GM12878 (cell line): ENCODE results near the gene HLTF. TPM values are rescaled to one million over a fixed set of nuclear protein-coding genes. Genes with fewer than 3 reads are reported as not detected.

Experiments used
- ATAC-seq: fragments of 200-7000 bp; cut with Tn5 transposase; 3 replicates; pipeline ENCODE4 v1.9.1; 2020; ENCODE audit warnings: mild to moderate bottlenecking, moderate library complexity
- BruUV-seq: library from RNA; stranded (reverse); fragments of 400-500 nt; replicated peaks from 2 replicates; lab custom pipeline; 2021; lab: Mats Ljungman, UMichigan
- CTCF ChIA-PET: fragments of 300-600 bp; sonication (Branson Sonifier 250); formaldehyde crosslinking; extraction: SDS; loops from one replicate; lab custom pipeline; 2021; ENCODE audit warnings: inconsistent platforms; lab: Yijun Ruan, JAX
- POLR2A ChIA-PET: fragments of 350-600 bp; formaldehyde crosslinking; extraction: SDS; loops from one replicate; lab custom pipeline; 2021; ENCODE audit warnings: inconsistent platforms; lab: Charles Lee
- RAD21 ChIA-PET: fragments of 300-600 bp; sonication (Branson Sonifier 250); formaldehyde crosslinking; loops from one replicate; lab custom pipeline; 2023; ENCODE audit warnings: antibody characterized with exemption; ENCODE audit not compliant: unreplicated experiment; lab: Charles Lee
- SMC1A ChIA-PET: fragments of 300-600 bp; sonication (Branson Sonifier 250); formaldehyde crosslinking; loops from one replicate; lab custom pipeline; 2023; ENCODE audit not compliant: unreplicated experiment, uncharacterized antibody; lab: Charles Lee
- DNase-seq: peaks from one replicate; pipeline ENCODE4 v3.0.0-alpha.2; 2011; ENCODE audit warnings: low read depth, low spot score
- FAIRE-seq: peaks from 3 replicates; lab custom pipeline; 2011; peaks lifted over from hg19 to GRCh38; lab: Jason Lieb, UNC
- H2AFZ ChIP-seq: 2 replicates; pipeline ENCODE4 v1.6.0; 2011; ENCODE audit warnings: low read depth, low read length, control low read depth; ENCODE audit not compliant: control insufficient read depth
- H3K27ac ChIP-seq: 2 replicates; pipeline ENCODE4 v1.5.1; 2011; ENCODE audit warnings: control low read depth; ENCODE audit not compliant: control insufficient read depth, insufficient read depth
- H3K27me3 ChIP-seq, 2 experiments: replicated peaks in 1 of 2; 2 replicates each; pipeline versions ENCODE4 v1.6.0 to v1.6.1; 2011; ENCODE audit warnings: low read length in 1 of 2; ENCODE audit not compliant: control insufficient read depth in 2 of 2, insufficient read depth in 2 of 2
- H3K36me3 ChIP-seq, 2 experiments: 2 replicates each; pipeline ENCODE4 v1.5.1; 2011; ENCODE audit warnings: low read length in 1 of 2; ENCODE audit not compliant: control insufficient read depth in 2 of 2, insufficient read depth in 2 of 2
- H3K4me1 ChIP-seq: 2 replicates; pipeline ENCODE4 v1.6.1; 2011; ENCODE audit warnings: mild to moderate bottlenecking, low read length, moderate library complexity, mixed read lengths; ENCODE audit not compliant: control insufficient read depth, insufficient read depth
- H3K4me2 ChIP-seq: 2 replicates; pipeline ENCODE4 v1.6.0; 2011; ENCODE audit warnings: control low read depth; ENCODE audit not compliant: control insufficient read depth, insufficient read depth
- H3K4me3 ChIP-seq: fragments of 200-600 bp; sonication (generic); 2 replicates; pipeline ENCODE4 v1.5.1; 2016
- H3K79me2 ChIP-seq: 2 replicates; pipeline ENCODE4 v1.6.0; 2011; ENCODE audit warnings: low read length; ENCODE audit not compliant: control insufficient read depth, insufficient read depth
- H3K9ac ChIP-seq: 2 replicates; pipeline ENCODE4 v1.8.0; 2011; ENCODE audit warnings: low read length, control low read depth, mixed read lengths; ENCODE audit not compliant: control insufficient read depth, insufficient read depth
- H3K9me3 ChIP-seq: replicated peaks from 3 replicates; pipeline ENCODE4 v1.5.1; 2011; ENCODE audit warnings: mild to moderate bottlenecking, low read length; ENCODE audit not compliant: control insufficient read depth, insufficient read depth
- H4K20me1 ChIP-seq: 2 replicates; pipeline ENCODE4 v1.6.0; 2011; ENCODE audit not compliant: control insufficient read depth, insufficient read depth
- EGR1 ChIP-seq, 2 experiments: IDR thresholded peaks; 1 replicate in 1 of 2; 2 replicates in 1 of 2; pipeline ENCODE4 v1.6.1; 2011 to 2012; ENCODE audit warnings: low read depth in 2 of 2, low read length in 2 of 2, borderline replicate concordance in 1 of 2, mild to moderate bottlenecking in 1 of 2, moderate library complexity in 1 of 2
- FOXK2 ChIP-seq: fragments of 450-650 bp; IDR thresholded peaks from 2 replicates; pipeline ENCODE4 v1.6.1; 2017; ENCODE audit warnings: mild to moderate bottlenecking, moderate library complexity
- IKZF1 ChIP-seq: fragments of 450-650 bp; conservative IDR thresholded peaks from 2 replicates; pipeline ENCODE4 v1.6.1; 2017; ENCODE audit warnings: antibody characterized with exemption, mild to moderate bottlenecking
- IRF4 ChIP-seq: IDR thresholded peaks from 2 replicates; pipeline ENCODE4 v1.6.1; 2011; ENCODE audit warnings: low read depth, low read length
- KDM1A ChIP-seq: fragments of 200-600 bp; sonication (generic); IDR thresholded peaks from 2 replicates; pipeline ENCODE4 v1.6.1; 2016; ENCODE audit warnings: borderline replicate concordance
- POLR2AphosphoS5 ChIP-seq: IDR thresholded peaks from 2 replicates; pipeline ENCODE4 v1.6.1; 2011; ENCODE audit warnings: mild to moderate bottlenecking, low read length, inconsistent platforms
- SIN3A ChIP-seq: IDR thresholded peaks from 2 replicates; pipeline ENCODE4 v1.6.1; 2012; ENCODE audit warnings: low read depth, low read length, improper control_type of control experiment
- SRF ChIP-seq, 2 experiments: IDR thresholded peaks; 2 replicates each; pipeline ENCODE4 v1.6.1; 2011; ENCODE audit warnings: low read depth in 2 of 2, low read length in 2 of 2, mild to moderate bottlenecking in 1 of 2, moderate library complexity in 1 of 2
- WGBS: methylation state at CpG from one replicate; pipeline ENCODE4 v1.1.6; 2016; ENCODE audit warnings: low lambda C conversion rate; ENCODE audit not compliant: insufficient replicate concordance, insufficient coverage; ENCODE audit errors: missing lambda C conversion rate; 5-methylcytosine and 5-hydroxymethylcytosine counted together
- in situ Hi-C: fragments of 300-500 bp; cut with MboI; formaldehyde crosslinking; loops from 9 replicates; pipeline ENCODE4 v1.14.3; 2018; ENCODE audit warnings: mixed read lengths
- intact Hi-C: fragments of 100-400 bp; cut with micrococcal nuclease; formaldehyde crosslinking; loops from one replicate; pipeline ENCODE4 v1.14.2; 2022; ENCODE audit not compliant: unreplicated experiment
- polyA plus RNA-seq, 11 experiments: library from polyadenylated mRNA; depleted of rRNA in 4 of 11; unstranded in 6 of 11; stranded (reverse) in 5 of 11; fragments of >200 nt; fragmentation: Nextera tagmentation in 4 of 11; fragmentation: Illumina TruSeq in 1 of 11; extraction: Ambion mirVana in 4 of 11; extraction: Trizol in 1 of 11; gene quantifications; 1 replicate in 1 of 11; 2 replicates in 10 of 11; pipeline versions ENCODE4 v1.2.1 to v1.2.3, GENCODE V29; 2011 to 2016; ENCODE audit warnings: inconsistent platforms in 2 of 11, missing spikeins in 2 of 11, low read depth in 1 of 11
- total RNA-seq, 4 experiments: library from RNA; depleted of rRNA in 3 of 4; stranded (reverse); fragments of >200 nt in 3 of 4; fragmentation: Illumina TruSeq in 1 of 4; extraction: Trizol in 1 of 4; gene quantifications; 2 replicates each; pipeline versions ENCODE4 v1.2.1 to v1.2.3, GENCODE V29; 2013 to 2021
- TF ChIP-seq, protein P1 (sequence below): fragments of 450-650 bp; IDR thresholded peaks from 2 replicates; pipeline ENCODE4 v1.6.1; 2017; ENCODE audit warnings: antibody characterized with exemption, mild to moderate bottlenecking, moderate library complexity
- TF ChIP-seq, protein P2 (sequence below): IDR thresholded peaks from 2 replicates; pipeline ENCODE4 v1.6.1; 2012; ENCODE audit warnings: mild to moderate bottlenecking, low read depth, low read length
- TF ChIP-seq, protein P3 (sequence below): fragments of 450-650 bp; IDR thresholded peaks from 2 replicates; pipeline ENCODE4 v1.6.1; 2017; ENCODE audit warnings: borderline replicate concordance

The HLTF gene
- total and polyA plus RNA-seq, 10 of the 15 experiments (the other 5 are each of a cell fraction or from before 2014, with no cell fraction given) = 13.7 to 50.4 (median 31.7) TPM

DNA sequence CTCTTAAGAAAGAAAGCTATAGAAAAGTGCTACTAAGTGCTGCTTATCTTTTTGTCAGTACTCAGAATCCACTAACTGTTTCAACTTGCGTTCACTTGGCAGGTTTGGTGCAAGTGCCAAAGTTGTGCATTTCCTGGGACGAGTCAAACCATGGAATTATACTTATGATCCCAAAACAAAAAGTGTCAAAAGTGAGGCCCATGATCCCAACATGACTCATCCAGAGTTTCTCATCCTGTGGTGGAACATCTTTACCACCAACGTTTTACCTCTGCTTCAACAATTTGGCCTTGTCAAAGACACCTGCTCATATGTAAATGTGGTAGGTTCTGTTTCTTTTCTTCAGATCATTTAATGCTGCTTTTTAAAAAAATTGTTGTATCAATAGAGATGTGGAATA lies 62.4 kb downstream of the HLTF start:
- BruUV-seq = no TSS peak
- in situ Hi-C loops (no loop called here), intact Hi-C loops (no loop called here)
- Histone ChIP-seq H3K9me3 (peaks cover 4% of the 10 kb centered on the region; the same call in 2 of the 3 replicates), H3K9ac (no peak overlapping the region), H4K20me1 (no peaks in the 10 kb centered on the region), H3K4me1 (no peaks in the 10 kb centered on the region), H3K36me3 (peaks cover 2 to 32% of the 10 kb centered on the region in 2 experiments; a peak in 3 of 4 replicates), H3K27me3 (no peaks in the 10 kb centered on the region), H3K79me2 (no peaks in the 10 kb centered on the region), H3K4me2 (no peak overlapping the region), H3K27ac (no peak overlapping the region), H3K4me3 (no peak overlapping the region), H2AFZ (no peak overlapping the region)
- ChIA-PET RAD21 (no interaction called here), CTCF (no interaction called here), SMC1A (no interaction called here), POLR2A (no interaction called here)
- TF ChIP-seq, protein P1, sequence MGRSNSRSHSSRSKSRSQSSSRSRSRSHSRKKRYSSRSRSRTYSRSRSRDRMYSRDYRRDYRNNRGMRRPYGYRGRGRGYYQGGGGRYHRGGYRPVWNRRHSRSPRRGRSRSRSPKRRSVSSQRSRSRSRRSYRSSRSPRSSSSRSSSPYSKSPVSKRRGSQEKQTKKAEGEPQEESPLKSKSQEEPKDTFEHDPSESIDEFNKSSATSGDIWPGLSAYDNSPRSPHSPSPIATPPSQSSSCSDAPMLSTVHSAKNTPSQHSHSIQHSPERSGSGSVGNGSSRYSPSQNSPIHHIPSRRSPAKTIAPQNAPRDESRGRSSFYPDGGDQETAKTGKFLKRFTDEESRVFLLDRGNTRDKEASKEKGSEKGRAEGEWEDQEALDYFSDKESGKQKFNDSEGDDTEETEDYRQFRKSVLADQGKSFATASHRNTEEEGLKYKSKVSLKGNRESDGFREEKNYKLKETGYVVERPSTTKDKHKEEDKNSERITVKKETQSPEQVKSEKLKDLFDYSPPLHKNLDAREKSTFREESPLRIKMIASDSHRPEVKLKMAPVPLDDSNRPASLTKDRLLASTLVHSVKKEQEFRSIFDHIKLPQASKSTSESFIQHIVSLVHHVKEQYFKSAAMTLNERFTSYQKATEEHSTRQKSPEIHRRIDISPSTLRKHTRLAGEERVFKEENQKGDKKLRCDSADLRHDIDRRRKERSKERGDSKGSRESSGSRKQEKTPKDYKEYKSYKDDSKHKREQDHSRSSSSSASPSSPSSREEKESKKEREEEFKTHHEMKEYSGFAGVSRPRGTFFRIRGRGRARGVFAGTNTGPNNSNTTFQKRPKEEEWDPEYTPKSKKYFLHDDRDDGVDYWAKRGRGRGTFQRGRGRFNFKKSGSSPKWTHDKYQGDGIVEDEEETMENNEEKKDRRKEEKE = no peak
- no peak for TF ChIP-seq POLR2AphosphoS5
- no peak for TF ChIP-seq EGR1 (IDR thresholded peaks at IDR 0.05; ENCODE audit: borderline replicate concordance in 1 of 2, low read depth in 2 of 2, low read length in 2 of 2)
- TF ChIP-seq SRF (IDR thresholded peaks at IDR 0.05; ENCODE audit: low read depth in 2 of 2, low read length in 2 of 2) = no peak
- TF ChIP-seq IKZF1 = no peak
- TF ChIP-seq KDM1A = no peak
- TF ChIP-seq FOXK2 = no peak
- no peak for TF ChIP-seq IRF4
- TF ChIP-seq, protein P2, sequence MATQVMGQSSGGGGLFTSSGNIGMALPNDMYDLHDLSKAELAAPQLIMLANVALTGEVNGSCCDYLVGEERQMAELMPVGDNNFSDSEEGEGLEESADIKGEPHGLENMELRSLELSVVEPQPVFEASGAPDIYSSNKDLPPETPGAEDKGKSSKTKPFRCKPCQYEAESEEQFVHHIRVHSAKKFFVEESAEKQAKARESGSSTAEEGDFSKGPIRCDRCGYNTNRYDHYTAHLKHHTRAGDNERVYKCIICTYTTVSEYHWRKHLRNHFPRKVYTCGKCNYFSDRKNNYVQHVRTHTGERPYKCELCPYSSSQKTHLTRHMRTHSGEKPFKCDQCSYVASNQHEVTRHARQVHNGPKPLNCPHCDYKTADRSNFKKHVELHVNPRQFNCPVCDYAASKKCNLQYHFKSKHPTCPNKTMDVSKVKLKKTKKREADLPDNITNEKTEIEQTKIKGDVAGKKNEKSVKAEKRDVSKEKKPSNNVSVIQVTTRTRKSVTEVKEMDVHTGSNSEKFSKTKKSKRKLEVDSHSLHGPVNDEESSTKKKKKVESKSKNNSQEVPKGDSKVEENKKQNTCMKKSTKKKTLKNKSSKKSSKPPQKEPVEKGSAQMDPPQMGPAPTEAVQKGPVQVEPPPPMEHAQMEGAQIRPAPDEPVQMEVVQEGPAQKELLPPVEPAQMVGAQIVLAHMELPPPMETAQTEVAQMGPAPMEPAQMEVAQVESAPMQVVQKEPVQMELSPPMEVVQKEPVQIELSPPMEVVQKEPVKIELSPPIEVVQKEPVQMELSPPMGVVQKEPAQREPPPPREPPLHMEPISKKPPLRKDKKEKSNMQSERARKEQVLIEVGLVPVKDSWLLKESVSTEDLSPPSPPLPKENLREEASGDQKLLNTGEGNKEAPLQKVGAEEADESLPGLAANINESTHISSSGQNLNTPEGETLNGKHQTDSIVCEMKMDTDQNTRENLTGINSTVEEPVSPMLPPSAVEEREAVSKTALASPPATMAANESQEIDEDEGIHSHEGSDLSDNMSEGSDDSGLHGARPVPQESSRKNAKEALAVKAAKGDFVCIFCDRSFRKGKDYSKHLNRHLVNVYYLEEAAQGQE = no peak
- TF ChIP-seq, protein P3, sequence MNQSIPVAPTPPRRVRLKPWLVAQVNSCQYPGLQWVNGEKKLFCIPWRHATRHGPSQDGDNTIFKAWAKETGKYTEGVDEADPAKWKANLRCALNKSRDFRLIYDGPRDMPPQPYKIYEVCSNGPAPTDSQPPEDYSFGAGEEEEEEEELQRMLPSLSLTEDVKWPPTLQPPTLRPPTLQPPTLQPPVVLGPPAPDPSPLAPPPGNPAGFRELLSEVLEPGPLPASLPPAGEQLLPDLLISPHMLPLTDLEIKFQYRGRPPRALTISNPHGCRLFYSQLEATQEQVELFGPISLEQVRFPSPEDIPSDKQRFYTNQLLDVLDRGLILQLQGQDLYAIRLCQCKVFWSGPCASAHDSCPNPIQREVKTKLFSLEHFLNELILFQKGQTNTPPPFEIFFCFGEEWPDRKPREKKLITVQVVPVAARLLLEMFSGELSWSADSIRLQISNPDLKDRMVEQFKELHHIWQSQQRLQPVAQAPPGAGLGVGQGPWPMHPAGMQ = no peak
- no peak for TF ChIP-seq SIN3A
- FAIRE-seq (no peak), DNase-seq (no peak), ATAC-seq (no peak)
- WGBS = 58% methylated on average over 3 of the region's 3 CpGs
